CD14-positive monocyte (primary cell): Measurements from ENCODE around the gene EPC1. TPM values are rescaled to one million over a fixed set of nuclear protein-coding genes. Genes with fewer than 3 reads are reported as not detected.
"Not testable (repeated sequence)": the region's sequence is repeated elsewhere in the genome, so short reads cannot be mapped to it uniquely, and the experiment has no call there.

Source experiments
- DNase-seq, 3 donors: peaks; one replicate each; pipeline ENCODE4 v3.0.0-alpha.2; 2011 to 2022
- H2AFZ ChIP-seq: 2 replicates; pipeline ENCODE4 v1.6.0; 2012; ENCODE audit warnings: mild to moderate bottlenecking, low read depth, low read length, inconsistent platforms; ENCODE audit not compliant: insufficient read depth, poor library complexity, severe bottlenecking
- H3K27ac ChIP-seq, 2 donors: 1 replicate in 1 of 2; 2 replicates in 1 of 2; pipeline ENCODE4 v1.5.1; 2012 to 2013; ENCODE audit warnings: low read length in 2 of 2, control low read depth in 1 of 2, inconsistent platforms in 1 of 2, low read depth in 1 of 2, mild to moderate bottlenecking in 1 of 2
- H3K27me3 ChIP-seq, 2 donors: one replicate each; pipeline versions ENCODE4 v1.6.0 to v1.6.1; 2011 to 2013; ENCODE audit warnings: low read length in 2 of 2; ENCODE audit not compliant: control insufficient read depth in 2 of 2, insufficient read depth in 2 of 2
- H3K36me3 ChIP-seq, 2 donors: replicated peaks in 1 of 2; 1 replicate in 1 of 2; 2 replicates in 1 of 2; pipeline versions ENCODE4 v1.5.1 to v1.6.1; 2012 to 2013; ENCODE audit warnings: low read length in 2 of 2, control low read depth in 1 of 2, inconsistent platforms in 1 of 2, mild to moderate bottlenecking in 1 of 2; ENCODE audit not compliant: insufficient read depth in 2 of 2, control insufficient read depth in 1 of 2
- H3K4me1 ChIP-seq, 2 donors: 1 replicate in 1 of 2; 2 replicates in 1 of 2; pipeline versions ENCODE4 v1.5.1 to v1.6.1; 2012 to 2013; ENCODE audit warnings: low read length in 2 of 2, control low read depth in 1 of 2, inconsistent platforms in 1 of 2, mild to moderate bottlenecking in 1 of 2, moderate library complexity in 1 of 2; ENCODE audit not compliant: insufficient read depth in 2 of 2, control insufficient read depth in 1 of 2
- H3K4me2 ChIP-seq: replicated peaks from 2 replicates; pipeline ENCODE3; 2012; ENCODE audit warnings: low read length, moderate library complexity, mild to moderate bottlenecking; ENCODE audit not compliant: poor library complexity, severe bottlenecking; ENCODE audit errors: extremely low read depth
- H3K4me3 ChIP-seq, 3 experiments: fragments of 200-600 bp in 1 of 3; sonication (generic) in 1 of 3; replicated peaks in 1 of 3; 1 replicate in 2 of 3; 2 replicates in 1 of 3; pipeline ENCODE4 v1.5.1; 2011 to 2013; ENCODE audit warnings: low read length in 3 of 3, mild to moderate bottlenecking in 3 of 3, control low read depth in 2 of 3, low read depth in 2 of 3, inconsistent platforms in 1 of 3, moderate library complexity in 1 of 3
- H3K79me2 ChIP-seq: 2 replicates; pipeline ENCODE4 v1.6.0; 2012; ENCODE audit warnings: mild to moderate bottlenecking, control low read depth, inconsistent platforms, low read length, moderate library complexity; ENCODE audit not compliant: insufficient read depth
- H3K9ac ChIP-seq: 2 replicates; pipeline ENCODE4 v1.6.0; 2017; ENCODE audit warnings: low read length, mild to moderate bottlenecking; ENCODE audit not compliant: insufficient read depth, poor library complexity, severe bottlenecking
- H3K9me3 ChIP-seq, 2 donors: replicated peaks in 1 of 2; 1 replicate in 1 of 2; 2 replicates in 1 of 2; pipeline versions ENCODE4 v1.5.1 to v1.6.1; 2012 to 2013; ENCODE audit warnings: low read length in 2 of 2, control low read depth in 1 of 2; ENCODE audit not compliant: control insufficient read depth in 1 of 2, insufficient read depth in 1 of 2
- H4K20me1 ChIP-seq: 2 replicates; pipeline ENCODE4 v1.6.0; 2012; ENCODE audit warnings: mild to moderate bottlenecking, low read length, control low read depth, moderate library complexity; ENCODE audit not compliant: insufficient read depth
- H3K27ac Mint-ChIP-seq, 7 donors: one replicate each; pipeline ENCODE4 v1.8.0; 2020; ENCODE audit warnings: mild to moderate bottlenecking in 7 of 7, mixed read lengths in 7 of 7, moderate library complexity in 6 of 7, inconsistent platforms in 2 of 7
- H3K27me3 Mint-ChIP-seq, 3 donors: one replicate each; pipeline ENCODE4 v1.8.0; 2021 to 2022; ENCODE audit warnings: low read depth in 3 of 3, mild to moderate bottlenecking in 3 of 3, mixed read lengths in 3 of 3, moderate library complexity in 3 of 3, inconsistent platforms in 1 of 3
- H3K36me3 Mint-ChIP-seq, 2 donors: one replicate each; pipeline ENCODE4 v1.8.0; 2020; ENCODE audit warnings: mixed read lengths in 2 of 2, inconsistent platforms in 1 of 2, mild to moderate bottlenecking in 1 of 2
- H3K4me1 Mint-ChIP-seq: one replicate; pipeline ENCODE4 v1.8.0; 2020; ENCODE audit warnings: mild to moderate bottlenecking, mixed read lengths
- H3K4me3 Mint-ChIP-seq, 2 donors: one replicate each; pipeline ENCODE4 v1.8.0; 2020; ENCODE audit warnings: mild to moderate bottlenecking in 2 of 2, mixed read lengths in 2 of 2, moderate library complexity in 1 of 2
- H3K9me3 Mint-ChIP-seq, 7 donors: one replicate each; pipeline ENCODE4 v1.8.0; 2020 to 2022; ENCODE audit warnings: mixed read lengths in 7 of 7, mild to moderate bottlenecking in 6 of 7, moderate library complexity in 6 of 7, inconsistent platforms in 2 of 7
- CTCF ChIP-seq: fragments of 200-600 bp; IDR thresholded peaks from one replicate; pipeline ENCODE4 v1.8.0; 2022; ENCODE audit warnings: antibody characterized with exemption, mild to moderate bottlenecking
- WGBS: methylation state at CpG from one replicate; pipeline ENCODE4 v1.1.5; 2013; ENCODE audit warnings: missing lambda C conversion rate; ENCODE audit not compliant: insufficient coverage; 5-methylcytosine and 5-hydroxymethylcytosine counted together
- intact Hi-C, 2 donors: fragments of 100-400 bp; cut with micrococcal nuclease; formaldehyde crosslinking; loops; one replicate each; pipeline versions ENCODE4 v1.15.0 to v1.15.1; 2023
- polyA plus RNA-seq, 3 donors: library from polyadenylated mRNA; depleted of rRNA in 1 of 3; unstranded in 2 of 3; stranded (reverse) in 1 of 3; fragments of 300-500 nt in 2 of 3; fragments of >200 nt in 1 of 3; fragmentation: Illumina TruSeq in 2 of 3; gene quantifications; 1 replicate in 2 of 3; 2 replicates in 1 of 3; pipeline ENCODE4 v1.2.3, GENCODE V29; 2012 to 2021

The EPC1 gene
- polyA plus RNA-seq, 3 donors = 28.3 to 60.8 (median 31.0) TPM

GRCh38 chr10:32360241-32360640, 13.3 kb upstream of the EPC1 start:
- TF ChIP-seq CTCF = no peak
- H3K27ac Mint-ChIP-seq = peak overlapping the region in 1 of 7 donors; percentile 53

GRCh38 chr10:32357056-32357735, 10.2 kb upstream of the EPC1 start:
- intact Hi-C loops = no loop called here
- H3K4me1 Mint-ChIP-seq = peaks cover 40% of the 10 kb centered on the region

More at GRCh38 chr10:32360241-32360640, 13.3 kb upstream of the EPC1 start:
- Histone ChIP-seq H3K4me2 (no peak overlapping the region), H3K4me3 (no peak overlapping the region), H4K20me1 (peaks cover 41% of the 10 kb centered on the region), H3K27ac (no peak overlapping the region), H3K79me2 (peaks cover 84% of the 10 kb centered on the region), H3K27me3 (no peaks in the 10 kb centered on the region), H3K36me3 (peaks cover 0 to 8% of the 10 kb centered on the region in 2 donors), H3K9me3 (peaks cover 0 to 9% of the 10 kb centered on the region in 2 donors), H3K4me1 (peaks cover 5 to 6% of the 10 kb centered on the region in 2 donors), H2AFZ (no peak overlapping the region), H3K9ac (no peak overlapping the region)
- WGBS = 100% methylated on average over 1 of the region's 1 CpG
- Mint-ChIP-seq H3K36me3 (peaks cover 13 to 14% of the 10 kb centered on the region in 2 donors), H3K4me3 (no peak overlapping the region), H3K27me3 (peaks cover 0 to 2% (median 2%) of the 10 kb centered on the region in 3 donors), H3K9me3 (peaks cover 0 to 13% (median 2%) of the 10 kb centered on the region in 7 donors), H3K4me1 (peaks cover 27% of the 10 kb centered on the region)
- intact Hi-C loops = no loop called here
- DNase-seq = no peak

GRCh38 chr10:32354690-32355089, 7.7 kb upstream of the EPC1 start:
- peaks cover 66% of the 10 kb centered on the region for H3K79me2 ChIP-seq
- intact Hi-C loops, H3K9ac ChIP-seq, H3K36me3 ChIP-seq, DNase-seq, H3K4me2 ChIP-seq, H3K27me3 ChIP-seq, H3K4me3 Mint-ChIP-seq, H3K27ac ChIP-seq, H3K36me3 Mint-ChIP-seq, H3K27me3 Mint-ChIP-seq, H3K9me3 Mint-ChIP-seq, H3K9me3 ChIP-seq, H2AFZ ChIP-seq, H3K4me3 ChIP-seq: not testable (repeated sequence)
- H3K27ac Mint-ChIP-seq = peak overlapping the region in 1 of 7 donors; percentile 64
- WGBS = no CpG with 5 or more reads among the region's 1 CpG
- H4K20me1 ChIP-seq = peaks cover 26% of the 10 kb centered on the region
- H3K4me1 Mint-ChIP-seq = peaks cover 40% of the 10 kb centered on the region
- peaks cover 12 to 27% of the 10 kb centered on the region in 2 donors for H3K4me1 ChIP-seq

More at GRCh38 chr10:32357056-32357735, 10.2 kb upstream of the EPC1 start:
- Histone ChIP-seq H3K27ac (no peak overlapping the region), H4K20me1 (peaks cover 45% of the 10 kb centered on the region), H3K9me3 (peaks cover 0 to 9% of the 10 kb centered on the region in 2 donors), H2AFZ (no peak overlapping the region), H3K4me2 (no peak overlapping the region), H3K4me1 (peaks cover 12 to 27% of the 10 kb centered on the region in 2 donors), H3K4me3 (no peak overlapping the region), H3K36me3 (peaks cover 0 to 8% of the 10 kb centered on the region in 2 donors), H3K79me2 (peaks cover 79% of the 10 kb centered on the region), H3K27me3 (no peaks in the 10 kb centered on the region), H3K9ac (no peak overlapping the region)
- peaks cover 10 to 14% of the 10 kb centered on the region in 2 donors for H3K36me3 Mint-ChIP-seq
- 97% methylated on average over 5 of the region's 8 CpGs for WGBS
- no peak for TF ChIP-seq CTCF
- H3K27ac Mint-ChIP-seq = peak overlapping the region in 1 of 7 donors; percentile 36
- H3K9me3 Mint-ChIP-seq = peaks cover 0 to 13% (median 2%) of the 10 kb centered on the region in 7 donors
- DNase-seq = no peak
- H3K27me3 Mint-ChIP-seq = peaks cover 0 to 2% (median 0%) of the 10 kb centered on the region in 3 donors
- no peak overlapping the region for H3K4me3 Mint-ChIP-seq
